Heart right ventricle (tissue), 16 donors: ENCODE measurements around the gene SHCBP1L. TPM values are rescaled to one million over a fixed set of nuclear protein-coding genes. Genes with fewer than 3 reads are reported as not detected.

Experiments used
- ATAC-seq, 8 donors: fragments of 200-7000 bp; cut with Tn5 transposase; one replicate each; pipeline ENCODE4 v1.9.1; 2020; ENCODE audit warnings: mild to moderate bottlenecking in 8 of 8, moderate library complexity in 8 of 8, moderate number of reproducible peaks in 1 of 8
- DNase-seq, 2 donors: peaks; one replicate each; pipeline ENCODE4 v3.0.0-alpha.2; 2020
- H3K27ac ChIP-seq, 10 donors: fragments of 200-600 bp; sonication (generic) in 2 of 10; one replicate each; pipeline versions ENCODE4 v1.5.0 to v1.8.0; 2020 to 2022; ENCODE audit warnings: mild to moderate bottlenecking in 3 of 10
- H3K27me3 ChIP-seq, 7 donors: fragments of 200-600 bp; one replicate each; pipeline ENCODE4 v1.8.0; 2021 to 2022; ENCODE audit warnings: mild to moderate bottlenecking in 2 of 7
- H3K36me3 ChIP-seq, 9 donors: fragments of 200-600 bp; sonication (generic) in 1 of 9; one replicate each; pipeline versions ENCODE4 v1.5.0 to v1.8.0; 2020 to 2022; ENCODE audit warnings: mild to moderate bottlenecking in 2 of 9
- H3K4me1 ChIP-seq, 9 donors: fragments of 200-600 bp; sonication (generic) in 1 of 9; one replicate each; pipeline versions ENCODE4 v1.5.0 to v1.8.0; 2020 to 2022; ENCODE audit warnings: mild to moderate bottlenecking in 4 of 9
- H3K4me3 ChIP-seq, 10 donors: fragments of 200-600 bp; sonication (generic) in 2 of 10; one replicate each; pipeline versions ENCODE4 v1.5.0 to v1.8.0; 2020 to 2022; ENCODE audit warnings: mild to moderate bottlenecking in 7 of 10, moderate library complexity in 2 of 10
- H3K9me3 ChIP-seq, 11 donors: fragments of 200-600 bp in 10 of 11; sonication (generic) in 2 of 11; one replicate each; pipeline versions ENCODE4 v1.5.0 to v1.8.0; 2013 to 2022; ENCODE audit warnings: mild to moderate bottlenecking in 2 of 11, control low read depth in 1 of 11, moderate library complexity in 1 of 11
- CTCF ChIP-seq, 9 donors: fragments of 200-600 bp; sonication (generic) in 2 of 9; IDR thresholded peaks; one replicate each; pipeline versions ENCODE4 v1.5.0 to v1.8.0; 2021 to 2022; ENCODE audit warnings: antibody characterized with exemption in 9 of 9, mild to moderate bottlenecking in 5 of 9, moderate library complexity in 1 of 9
- WGBS, 2 donors: extraction: QIAGEN DNeasy Blood & Tissue Kit; methylation state at CpG; one replicate each; pipeline ENCODE4 v1.1.7; 2013; ENCODE audit warnings: inconsistent platforms in 1 of 2; 5-methylcytosine and 5-hydroxymethylcytosine counted together
- intact Hi-C, 10 donors: fragments of 100-400 bp; cut with DNase I; formaldehyde crosslinking; loops; one replicate each; pipeline versions ENCODE4 v1.11.1 to v1.14.2; 2022
- polyA plus RNA-seq, 2 donors: library from polyadenylated mRNA; stranded (reverse); fragments of 200-250 nt; gene quantifications; one replicate each; pipeline ENCODE4 v1.2.3, GENCODE V29; 2013
- total RNA-seq, 10 donors: library from RNA; stranded (reverse); fragmentation: NEBNext Ultra II Directional in 3 of 10; extraction: Animal tissue kit (Norgen Biotek cat#: 25700) in 3 of 10; gene quantifications; one replicate each; pipeline versions ENCODE4 v1.2.1 to v1.2.4, GENCODE V29; 2021 to 2023
- donor health status: Arrhythmogenic right ventricular cardiomyopathy.
- donor health status: ischemic (EF 13 %, LVEDD 7.1; RV severe dilation, severe dysfunction).
- donor health status: healthy with polysubstance abuse.
- donor health status: DM: no; HTN: yes; CAD: no.
- donor health status: DM: no; HTN: no; CAD: no.
- donor health status: ischemic (EF 25% LVEDD 6.9; RV normal size, moderate dysfunction).
- donor health status: ischemic (EF 25% LVEDD 5.7; RV mildly dilated, moderate dysfunction).
- donor health status: healthy.
- donor health status: DM: yes; HTN: yes; CAD: no.
- donor health status: Ischemic cardiomyopathy.
- donor health status: ischemic (EF 35%, LVEDD 5.7; RV mildly dilated, moderate dysfunction).
- donor health status: nonischemic (EF 11% LVEDD 7.7; RV severe dilation, severe dysfunction).
- donor health status: DM: yes; HTN: yes; CAD: no.
- donor health status: PGD.
- donor health status: ischemic (EF 29% LVEDD 5.4; RV normal size, mild dysfunction).
- donor health status: nonischemic (EF 23%, LVEDD 6.1; RV moderate dilation, normal function).

The SHCBP1L gene
- total and polyA plus RNA-seq, 12 donors = 0.09 TPM; not detected in 11

GRCh38 chr1:182985876-182986275 is 32.9 kb upstream of the SHCBP1L start:
- DNase-seq (no peak), ATAC-seq (no peak)
- Histone ChIP-seq H3K4me3 (no peak overlapping the region), H3K27ac (no peak overlapping the region), H3K27me3 (no peaks in the 10 kb centered on the region), H3K36me3 (no peaks in the 10 kb centered on the region), H3K9me3 (no peaks in the 10 kb centered on the region), H3K4me1 (peaks cover 0 to 15% (median 0%) of the 10 kb centered on the region in 9 donors)
- intact Hi-C loops = no loop called here
- no peak for TF ChIP-seq CTCF (IDR thresholded peaks at IDR 0.05)
- WGBS, 2 donors = 92 to 95% methylated on average over 1 of the region's 1 CpG

GRCh38 chr1:182984621-182985020 is 31.7 kb upstream of the SHCBP1L start:
- intact Hi-C loops = no loop called here
- Histone ChIP-seq H3K4me1 (peaks cover 0 to 15% (median 0%) of the 10 kb centered on the region in 9 donors), H3K27ac (no peak overlapping the region), H3K36me3 (no peaks in the 10 kb centered on the region), H3K9me3 (no peaks in the 10 kb centered on the region), H3K4me3 (no peak overlapping the region), H3K27me3 (no peaks in the 10 kb centered on the region)
- WGBS, 2 donors = 97 to 100% methylated on average over 1 of the region's 1 CpG
- TF ChIP-seq CTCF (IDR thresholded peaks at IDR 0.05) = no peak
- DNase-seq (no peak), ATAC-seq (no peak)

- WGBS, 2 donors = 97 to 98% methylated on average over 7 of the region's 7 CpGs
- TF ChIP-seq CTCF (IDR thresholded peaks at IDR 0.05) = no peak
- Histone ChIP-seq H3K4me3 (no peak overlapping the region), H3K27me3 (no peaks in the 10 kb centered on the region), H3K9me3 (no peaks in the 10 kb centered on the region), H3K27ac (no peak overlapping the region), H3K36me3 (no peaks in the 10 kb centered on the region), H3K4me1 (peaks cover 0 to 15% (median 0%) of the 10 kb centered on the region in 9 donors)
- DNase-seq (no peak), ATAC-seq (no peak)
- intact Hi-C loops = no loop called here
Observed at GRCh38 chr1:182984138-182984537, 31.2 kb upstream of the SHCBP1L start.

GRCh38 chr1:182978151-182978853 is 25.3 kb upstream of the SHCBP1L start:
- H3K4me1 ChIP-seq = no peaks in the 10 kb centered on the region
- no peaks in the 10 kb centered on the region for H3K27me3 ChIP-seq
- no peak overlapping the region for H3K4me3 ChIP-seq
- DNase-seq = no peak
- no peak for TF ChIP-seq CTCF (IDR thresholded peaks at IDR 0.05)
- H3K27ac ChIP-seq = no peak overlapping the region
- H3K9me3 ChIP-seq = no peaks in the 10 kb centered on the region
- ATAC-seq = no peak
- WGBS, 2 donors = 82 to 91% methylated on average over 6 of the region's 6 CpGs
- no peaks in the 10 kb centered on the region for H3K36me3 ChIP-seq
- intact Hi-C loops = no loop called here
